Ishikawa (cell line): ENCODE data around the gene WASHC3.

Experiments
- CEBPB ChIP-seq: IDR thresholded peaks from 2 replicates; pipeline ENCODE4 v1.6.1; 2012
- CREB1 ChIP-seq: IDR thresholded peaks from 2 replicates; pipeline ENCODE4 v1.6.1; 2012; ENCODE audit warnings: low read depth
- EGR1 ChIP-seq: IDR thresholded peaks from 2 replicates; pipeline ENCODE4 v1.6.1; 2012
- EP300 ChIP-seq: IDR thresholded peaks from 2 replicates; pipeline ENCODE4 v1.6.1; 2012; ENCODE audit warnings: borderline replicate concordance
- FOXM1 ChIP-seq: IDR thresholded peaks from 2 replicates; pipeline ENCODE4 v1.6.1; 2012; ENCODE audit warnings: low read depth, borderline replicate concordance
- NFIC ChIP-seq: IDR thresholded peaks from 2 replicates; pipeline ENCODE4 v1.6.1; 2012
- RAD21 ChIP-seq: IDR thresholded peaks from 2 replicates; pipeline ENCODE4 v1.6.1; 2012; ENCODE audit warnings: low read depth
- REST ChIP-seq: IDR thresholded peaks from 2 replicates; pipeline ENCODE4 v1.6.1; 2012; ENCODE audit warnings: low read depth, mild to moderate bottlenecking
- TAF1 ChIP-seq: IDR thresholded peaks from 2 replicates; pipeline ENCODE4 v1.6.1; 2012; ENCODE audit warnings: low read depth, mild to moderate bottlenecking
- TCF12 ChIP-seq: IDR thresholded peaks from 2 replicates; pipeline ENCODE4 v1.6.1; 2012; ENCODE audit warnings: low read depth
- TEAD4 ChIP-seq: IDR thresholded peaks from 2 replicates; pipeline ENCODE4 v1.6.1; 2012
- USF1 ChIP-seq: IDR thresholded peaks from 2 replicates; pipeline ENCODE4 v1.6.1; 2012
- YY1 ChIP-seq: IDR thresholded peaks from 2 replicates; pipeline ENCODE4 v1.6.1; 2012; ENCODE audit warnings: low read depth
- ZBTB7A ChIP-seq: IDR thresholded peaks from 2 replicates; pipeline ENCODE4 v1.6.1; 2012; ENCODE audit warnings: low read depth
- TF ChIP-seq, protein P1 (sequence below): IDR thresholded peaks from 2 replicates; pipeline ENCODE4 v1.6.1; 2012

Gene WASHC3

GRCh38 chr12:102008615-102009126 is 53.1 kb downstream of the WASHC3 start:
- TF ChIP-seq NFIC (no peak), RAD21 (no peak), REST (no peak)
- TF ChIP-seq, protein P1, sequence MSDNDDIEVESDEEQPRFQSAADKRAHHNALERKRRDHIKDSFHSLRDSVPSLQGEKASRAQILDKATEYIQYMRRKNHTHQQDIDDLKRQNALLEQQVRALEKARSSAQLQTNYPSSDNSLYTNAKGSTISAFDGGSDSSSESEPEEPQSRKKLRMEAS: no peak

- no peak for TF ChIP-seq EGR1
Measured at GRCh38 chr12:102005256-102005655, 56.5 kb downstream of the WASHC3 start.

GRCh38 chr12:101997102-101997501 is 64.7 kb downstream of the WASHC3 start:
- no peak for TF ChIP-seq EP300
- no peak for TF ChIP-seq RAD21
- no peak for TF ChIP-seq NFIC
- TF ChIP-seq REST: no peak
- TF ChIP-seq CREB1: no peak
- no peak for TF ChIP-seq YY1
- TF ChIP-seq CEBPB: no peak
- no peak for TF ChIP-seq ZBTB7A
- no peak for TF ChIP-seq EGR1
- no peak for TF ChIP-seq TCF12

DNA sequence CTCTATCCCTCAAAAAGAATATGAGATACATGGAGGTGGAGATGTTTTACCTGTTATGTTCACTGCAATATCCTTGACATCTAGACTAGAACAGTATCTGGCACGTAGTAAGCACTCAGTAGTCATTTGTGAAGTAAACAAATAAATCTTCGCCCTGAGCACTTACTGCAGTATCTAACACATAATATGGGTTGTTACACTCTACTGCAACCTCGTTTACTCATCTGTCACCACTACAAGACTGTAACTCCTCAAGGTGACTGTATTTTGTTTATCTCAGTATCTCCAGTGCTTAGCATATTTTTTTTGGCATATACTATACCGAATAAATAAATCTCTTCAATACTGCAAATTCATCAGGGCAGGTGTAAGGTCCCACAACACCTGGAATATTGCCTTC is 66.1 kb downstream of the WASHC3 start:
- no peak for TF ChIP-seq TEAD4
- TF ChIP-seq NFIC: no peak
- TF ChIP-seq, protein P1: no peak
- TF ChIP-seq FOXM1: no peak
- TF ChIP-seq ZBTB7A: no peak
- no peak for TF ChIP-seq RAD21
- TF ChIP-seq CEBPB: no peak
- no peak for TF ChIP-seq TCF12
- no peak for TF ChIP-seq REST
- no peak for TF ChIP-seq YY1
- no peak for TF ChIP-seq TAF1
- TF ChIP-seq EGR1: no peak
- no peak for TF ChIP-seq CREB1
- TF ChIP-seq USF1: no peak
- no peak for TF ChIP-seq EP300

DNA sequence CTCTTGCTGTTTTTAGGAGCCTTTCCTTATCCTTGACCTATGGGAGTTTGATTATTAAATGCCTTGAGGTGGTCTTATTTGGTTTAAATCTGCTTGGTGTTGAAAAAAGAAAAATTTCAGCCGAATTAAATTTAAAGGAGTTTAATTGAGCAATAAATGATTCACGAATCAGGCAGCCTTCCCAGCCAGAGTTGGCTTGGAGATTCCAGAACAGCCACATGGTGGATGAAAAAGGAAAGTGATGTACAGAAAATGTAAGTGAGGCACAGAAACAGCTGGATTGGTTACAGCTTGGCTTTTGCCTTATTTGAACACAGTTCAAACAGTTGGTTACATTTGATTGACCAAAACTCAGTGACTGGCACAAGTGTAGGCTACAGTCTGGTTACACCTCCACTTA is 69.7 kb downstream of the WASHC3 start:
- TF ChIP-seq EGR1 (no peak), REST (no peak), TAF1 (no peak), ZBTB7A (no peak), CREB1 (no peak), FOXM1 (no peak), RAD21 (no peak), YY1 (no peak), TCF12 (no peak), CEBPB (no peak), NFIC (no peak), EP300 (no peak), TEAD4 (no peak), USF1 (no peak)
- TF ChIP-seq, protein P1: no peak
